ENCODE results near the gene FOXP1. TPM values are rescaled to one million over a fixed set of nuclear protein-coding genes. Genes with fewer than 3 reads are reported as not detected.
"Not testable (repeated sequence)": the region's sequence is repeated elsewhere in the genome, so short reads cannot be mapped to it uniquely, and the experiment has no call there.

Gene FOXP1
- total RNA-seq, 2 donors from 2014 or later: 101 to 171 TPM

DNA sequence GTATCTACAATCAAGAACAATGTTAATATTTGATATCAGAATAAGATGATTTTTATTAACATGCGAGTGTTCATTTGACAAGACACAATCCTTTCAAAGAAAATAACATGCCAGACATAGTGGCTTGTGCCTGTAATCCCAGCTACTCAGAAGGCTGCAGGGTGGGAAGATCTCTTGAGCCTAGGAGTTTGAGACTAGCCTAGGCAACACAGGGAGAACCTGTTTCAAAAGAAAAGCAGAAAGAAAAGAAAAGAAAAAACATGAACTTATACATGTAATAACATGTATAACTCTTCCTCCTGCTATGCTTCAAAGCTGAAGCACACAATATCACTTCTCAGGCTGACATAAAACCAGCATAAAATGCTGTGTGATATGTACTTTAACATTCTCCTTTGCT, 253.7 kb downstream of the FOXP1 start:
- H3K27ac Mint-ChIP-seq: no peak overlapping the region
- no peak overlapping the region for H3K4me3 Mint-ChIP-seq
- no peak for ATAC-seq (replicated peaks)
- no peaks in the 10 kb centered on the region for H3K9me3 Mint-ChIP-seq
- peaks cover 54% of the 10 kb centered on the region for H3K36me3 Mint-ChIP-seq (ENCODE audit: low read depth)
- no peaks in the 10 kb centered on the region for H3K27me3 Mint-ChIP-seq
- no peaks in the 10 kb centered on the region for H3K4me1 Mint-ChIP-seq

DNA sequence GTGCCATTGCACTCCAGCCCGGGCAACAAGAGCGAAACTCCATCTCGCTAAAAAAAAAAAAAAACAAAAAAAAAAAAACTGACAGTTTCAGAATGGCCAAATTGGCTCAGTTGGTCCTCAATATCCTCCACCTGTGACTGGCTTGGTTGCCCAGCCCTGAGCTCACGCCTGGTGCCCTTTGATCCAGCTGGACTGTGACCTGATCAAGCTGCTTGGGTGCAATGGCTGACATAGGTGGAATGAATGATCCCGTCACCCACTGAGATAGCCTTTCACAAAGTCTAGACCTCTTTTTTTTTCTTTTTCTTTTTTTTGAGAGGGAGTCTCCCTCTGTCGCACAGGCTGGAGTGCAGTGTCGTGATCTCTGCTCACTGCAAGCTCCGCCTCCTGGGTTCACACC, 254.6 kb downstream of the FOXP1 start:
- no peak overlapping the region for H3K4me3 Mint-ChIP-seq
- no peaks in the 10 kb centered on the region for H3K27me3 Mint-ChIP-seq
- no peak overlapping the region for H3K27ac Mint-ChIP-seq
- no peaks in the 10 kb centered on the region for H3K9me3 Mint-ChIP-seq
- ATAC-seq (replicated peaks): no peak
- H3K4me1 Mint-ChIP-seq: no peaks in the 10 kb centered on the region
- peaks cover 45% of the 10 kb centered on the region for H3K36me3 Mint-ChIP-seq (ENCODE audit: low read depth)

DNA sequence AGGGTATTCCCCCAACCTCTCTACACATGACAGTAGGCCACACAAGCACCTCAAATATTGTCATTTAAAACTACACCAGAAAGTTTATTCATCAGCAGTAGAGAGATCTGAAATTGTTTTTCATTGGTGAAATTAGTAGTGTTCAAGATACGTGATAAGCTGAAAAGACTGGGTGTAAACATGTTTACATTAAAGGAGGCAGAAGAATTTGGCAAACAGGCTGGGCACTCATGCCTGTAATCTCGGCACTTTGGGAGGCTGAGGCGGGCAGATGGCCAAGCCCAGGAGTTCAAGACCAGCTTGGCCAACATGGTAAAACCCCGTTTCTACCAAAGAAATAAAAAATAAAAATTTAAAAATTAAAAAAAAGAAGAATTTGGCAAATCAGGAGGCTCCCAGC, 255.6 kb downstream of the FOXP1 start:
- Mint-ChIP-seq H3K36me3 (ENCODE audit: low read depth) (peaks cover 35% of the 10 kb centered on the region), H3K27me3 (no peaks in the 10 kb centered on the region), H3K4me1 (no peaks in the 10 kb centered on the region), H3K4me3 (no peak overlapping the region), H3K9me3 (no peaks in the 10 kb centered on the region), H3K27ac (no peak overlapping the region)
- no peak for ATAC-seq (replicated peaks)

DNA sequence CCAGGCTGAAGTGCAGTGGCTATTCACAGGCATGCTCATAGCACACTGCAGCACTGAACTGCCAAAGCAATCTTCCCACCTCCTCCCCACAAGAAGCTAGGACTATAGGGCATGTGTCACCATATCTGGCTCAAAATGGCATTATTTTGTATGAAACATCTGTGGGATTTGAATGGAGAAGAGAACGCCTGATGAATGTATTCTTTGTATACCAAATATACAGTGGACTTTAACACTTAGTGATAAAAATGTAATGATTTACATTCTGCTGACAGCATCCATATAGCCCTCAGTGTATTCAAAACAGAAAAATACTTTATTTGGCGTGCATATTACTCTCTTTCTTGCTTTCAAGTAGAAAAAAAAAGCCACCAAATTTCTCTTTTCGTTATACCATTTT, 257.8 kb downstream of the FOXP1 start:
- H3K4me1 Mint-ChIP-seq: no peaks in the 10 kb centered on the region
- peaks cover 19% of the 10 kb centered on the region for H3K36me3 Mint-ChIP-seq (ENCODE audit: low read depth)
- no peaks in the 10 kb centered on the region for H3K9me3 Mint-ChIP-seq
- no peak for ATAC-seq (replicated peaks)
- H3K27ac Mint-ChIP-seq: no peak overlapping the region
- no peaks in the 10 kb centered on the region for H3K27me3 Mint-ChIP-seq
- H3K4me3 Mint-ChIP-seq: no peak overlapping the region

DNA sequence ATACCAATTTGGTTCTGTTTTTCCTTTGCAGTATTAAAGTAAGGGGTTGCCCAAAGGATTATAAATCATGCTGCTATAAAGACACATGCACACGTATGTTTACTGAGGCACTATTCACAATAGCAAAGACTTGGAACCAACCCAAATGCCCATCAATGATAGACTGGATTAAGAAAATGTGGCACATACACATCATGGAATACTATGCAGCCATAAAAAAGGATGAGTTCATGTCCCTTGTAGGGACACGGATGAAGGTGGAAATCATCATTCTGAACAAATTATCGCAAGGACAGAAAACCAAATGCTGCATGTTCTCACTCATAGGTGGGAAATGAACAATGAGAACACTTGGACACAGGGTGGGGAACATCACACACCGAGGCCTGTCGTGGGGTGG, 259.3 kb downstream of the FOXP1 start:
- not testable (repeated sequence) for H3K27me3 Mint-ChIP-seq; H3K4me3 Mint-ChIP-seq; ATAC-seq (replicated peaks); H3K27ac Mint-ChIP-seq; H3K36me3 Mint-ChIP-seq (ENCODE audit: low read depth); H3K9me3 Mint-ChIP-seq; H3K4me1 Mint-ChIP-seq

DNA sequence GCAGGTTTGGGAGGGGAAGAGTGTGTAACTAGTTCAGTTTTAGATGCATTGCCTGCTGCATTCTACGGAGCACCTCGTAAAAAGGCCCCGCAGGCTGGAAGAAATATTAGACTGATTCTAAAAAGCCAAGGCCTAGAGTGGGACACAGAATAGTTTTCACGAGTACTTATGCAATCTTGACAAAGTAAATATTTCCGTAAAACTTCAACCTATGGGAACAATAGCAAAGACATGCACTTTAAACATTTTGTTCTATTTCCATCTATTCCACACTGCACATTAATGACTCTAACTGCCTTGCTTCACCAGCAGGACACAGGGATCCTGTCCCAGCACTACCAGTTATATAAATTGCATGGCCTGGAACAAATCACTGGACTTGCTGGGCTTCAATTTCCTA, 260.0 kb downstream of the FOXP1 start:
- H3K36me3 Mint-ChIP-seq (ENCODE audit: low read depth): no peaks in the 10 kb centered on the region
- H3K9me3 Mint-ChIP-seq: no peaks in the 10 kb centered on the region
- H3K4me3 Mint-ChIP-seq: no peak overlapping the region
- H3K4me1 Mint-ChIP-seq: no peaks in the 10 kb centered on the region
- H3K27me3 Mint-ChIP-seq: no peaks in the 10 kb centered on the region
- no peak for ATAC-seq (replicated peaks)
- no peak overlapping the region for H3K27ac Mint-ChIP-seq

DNA sequence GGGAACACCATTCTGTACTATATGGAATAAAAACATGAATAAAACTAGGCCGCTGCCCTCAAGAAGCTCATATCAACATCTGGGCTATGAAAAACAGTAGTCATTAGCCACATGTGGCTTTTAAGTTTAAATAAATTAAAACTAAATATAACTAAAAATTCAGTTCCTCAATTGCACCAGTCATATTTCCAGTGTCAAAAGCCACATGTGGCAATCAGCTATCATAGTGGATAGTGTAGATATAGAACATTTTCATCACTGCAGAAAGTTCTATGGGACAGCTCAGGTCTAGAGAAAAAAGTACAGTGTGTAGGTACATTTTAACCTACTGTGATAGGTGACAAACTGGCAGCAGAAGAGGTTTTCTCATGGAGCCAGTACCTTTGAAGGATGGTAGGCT, 261.4 kb downstream of the FOXP1 start:
- no peak overlapping the region for H3K4me3 Mint-ChIP-seq
- no peaks in the 10 kb centered on the region for H3K9me3 Mint-ChIP-seq
- no peak overlapping the region for H3K27ac Mint-ChIP-seq
- H3K27me3 Mint-ChIP-seq: no peaks in the 10 kb centered on the region
- H3K4me1 Mint-ChIP-seq: no peaks in the 10 kb centered on the region
- no peaks in the 10 kb centered on the region for H3K36me3 Mint-ChIP-seq (ENCODE audit: low read depth)
- ATAC-seq (replicated peaks): no peak

DNA sequence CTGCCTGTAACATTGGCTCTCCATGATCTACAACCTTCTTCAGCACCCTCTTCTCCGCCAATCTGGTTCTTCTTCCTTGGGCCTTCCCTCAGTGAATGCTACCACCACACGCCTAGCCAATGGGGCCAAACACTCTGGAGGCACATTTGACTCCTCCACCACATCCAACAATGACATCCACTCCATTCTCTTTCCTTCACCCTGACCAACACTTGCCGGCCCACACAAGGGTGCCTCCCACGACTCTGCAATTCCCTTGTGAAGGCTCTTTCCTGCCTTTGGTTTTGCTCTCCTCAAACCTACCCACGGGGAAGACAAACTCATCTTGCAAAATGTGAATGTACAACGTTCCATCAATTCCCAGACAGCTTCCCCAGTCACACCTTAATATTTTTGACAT, 263.8 kb downstream of the FOXP1 start:
- Mint-ChIP-seq H3K27ac (no peak overlapping the region), H3K9me3 (no peaks in the 10 kb centered on the region), H3K4me1 (no peaks in the 10 kb centered on the region), H3K36me3 (ENCODE audit: low read depth) (no peaks in the 10 kb centered on the region), H3K27me3 (no peaks in the 10 kb centered on the region), H3K4me3 (no peak overlapping the region)
- ATAC-seq (replicated peaks): no peak

DNA sequence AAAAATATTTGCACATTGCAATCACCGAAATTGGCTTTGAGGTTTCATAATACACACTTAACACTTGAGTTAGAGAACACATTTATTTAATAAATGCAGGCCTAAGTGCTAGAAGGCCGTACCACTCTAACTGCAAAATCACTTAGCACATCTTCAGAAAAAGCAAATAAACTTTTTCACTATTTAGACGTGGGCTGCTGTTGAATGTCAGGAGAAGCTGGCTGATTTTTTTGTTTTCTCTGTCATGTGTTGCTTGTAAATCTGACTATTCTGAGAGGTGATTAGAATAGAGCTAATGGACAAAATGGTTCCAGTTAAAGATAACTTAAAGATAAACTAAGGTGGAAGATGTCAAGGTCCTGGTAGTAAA, 265.1 kb downstream of the FOXP1 start:
- no peak overlapping the region for H3K27ac Mint-ChIP-seq
- H3K4me1 Mint-ChIP-seq: no peaks in the 10 kb centered on the region
- H3K27me3 Mint-ChIP-seq: no peaks in the 10 kb centered on the region
- H3K36me3 Mint-ChIP-seq (ENCODE audit: low read depth): no peaks in the 10 kb centered on the region
- H3K4me3 Mint-ChIP-seq: no peak overlapping the region
- ATAC-seq (replicated peaks): no peak
- H3K9me3 Mint-ChIP-seq: no peaks in the 10 kb centered on the region

DNA sequence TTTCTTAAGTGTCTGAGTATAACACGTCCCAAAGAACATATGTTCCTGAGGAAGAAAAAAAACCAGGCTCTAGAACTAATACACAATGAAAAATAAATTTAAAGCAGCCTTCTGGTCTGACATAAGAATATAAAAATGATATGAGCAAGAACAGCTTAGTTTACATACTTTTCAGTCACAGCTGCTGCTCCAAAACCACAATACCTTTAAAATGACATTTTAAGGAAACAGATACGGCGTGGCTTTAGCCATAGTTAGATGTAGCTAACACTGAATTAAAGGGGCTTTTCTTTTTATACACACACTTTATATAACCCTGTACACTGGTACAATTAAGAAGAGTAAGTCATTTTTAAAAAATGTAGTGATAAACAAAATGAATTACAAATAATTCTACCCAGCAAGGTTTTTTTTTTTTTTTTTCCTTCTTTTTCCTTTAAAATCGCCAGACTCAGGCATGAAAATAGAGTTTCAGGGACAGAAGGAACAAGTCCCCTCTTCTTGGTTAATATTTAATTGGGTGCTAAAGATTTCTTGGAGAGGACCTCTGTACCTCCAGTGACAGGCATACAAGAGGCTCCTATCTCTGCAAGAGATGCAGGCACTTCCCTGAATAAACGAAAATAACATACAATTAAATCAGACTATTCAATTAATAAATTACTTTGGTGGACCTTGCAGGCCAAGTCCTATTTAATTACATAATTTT, 265.6 kb downstream of the FOXP1 start:
- Mint-ChIP-seq H3K27me3 (no peaks in the 10 kb centered on the region), H3K36me3 (ENCODE audit: low read depth) (no peaks in the 10 kb centered on the region), H3K9me3 (no peaks in the 10 kb centered on the region), H3K4me1 (no peaks in the 10 kb centered on the region), H3K27ac (no peak overlapping the region), H3K4me3 (no peak overlapping the region)
- no peak for ATAC-seq (replicated peaks)

DNA sequence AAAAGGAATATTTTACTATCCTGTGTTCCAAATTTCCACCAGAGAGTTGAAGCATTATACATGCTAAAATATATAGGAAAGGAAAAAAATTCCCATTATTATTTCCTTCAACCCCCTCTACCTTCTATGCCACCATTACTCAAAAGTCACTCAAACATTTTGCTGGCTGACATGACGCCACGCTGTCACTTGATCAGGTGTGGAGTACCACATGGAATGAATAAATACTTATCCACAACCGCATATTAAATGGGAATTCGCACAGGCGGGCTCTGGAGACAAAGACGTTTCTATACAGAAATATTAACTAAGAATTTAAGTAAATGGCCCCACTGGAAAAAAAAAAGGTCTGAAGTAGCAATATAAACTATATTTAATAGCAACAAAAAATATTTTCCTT, 266.4 kb downstream of the FOXP1 start:
- H3K27me3 Mint-ChIP-seq: no peaks in the 10 kb centered on the region
- H3K4me1 Mint-ChIP-seq: no peaks in the 10 kb centered on the region
- H3K27ac Mint-ChIP-seq: no peak overlapping the region
- no peak for ATAC-seq (replicated peaks)
- H3K36me3 Mint-ChIP-seq (ENCODE audit: low read depth): no peaks in the 10 kb centered on the region
- H3K4me3 Mint-ChIP-seq: no peak overlapping the region
- H3K9me3 Mint-ChIP-seq: no peaks in the 10 kb centered on the region

DNA sequence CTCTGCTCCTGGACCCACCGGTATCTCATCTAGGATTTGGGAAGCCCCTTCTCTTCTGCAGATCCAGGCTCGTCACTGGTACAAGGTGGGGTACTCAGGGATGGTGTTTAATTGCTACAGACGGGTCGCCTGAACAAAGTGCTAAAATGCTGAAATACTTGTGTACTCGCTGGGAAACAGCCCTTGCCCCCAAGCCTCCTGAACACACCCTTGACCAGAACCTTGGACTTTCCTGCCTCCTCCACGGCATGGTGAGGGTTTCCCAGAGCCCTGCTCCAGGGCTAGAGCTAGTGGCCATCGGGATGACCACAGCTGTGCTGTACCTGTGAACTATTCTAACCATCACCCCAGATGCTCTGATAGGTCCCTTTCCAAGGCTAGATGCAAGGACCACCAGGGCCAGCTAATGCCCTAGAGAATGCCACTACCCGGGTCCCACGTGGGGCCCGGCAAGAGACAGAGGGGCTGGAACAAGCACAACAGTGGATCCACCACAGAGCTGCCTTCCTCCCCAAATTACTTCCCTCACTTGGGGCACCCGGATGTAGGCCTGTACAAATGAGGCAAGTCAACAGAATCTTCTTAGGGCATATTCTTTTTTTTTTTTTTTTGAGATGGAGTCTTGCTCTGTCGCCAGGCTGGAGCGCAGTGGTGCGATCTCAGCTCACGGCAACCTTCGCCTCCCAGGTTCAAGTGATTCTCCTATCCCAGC, 267.3 kb downstream of the FOXP1 start:
- ATAC-seq (replicated peaks): no peak
- Mint-ChIP-seq H3K4me1 (no peaks in the 10 kb centered on the region), H3K27me3 (no peaks in the 10 kb centered on the region), H3K36me3 (ENCODE audit: low read depth) (no peaks in the 10 kb centered on the region), H3K27ac (no peak overlapping the region), H3K4me3 (no peak overlapping the region), H3K9me3 (no peaks in the 10 kb centered on the region)

DNA sequence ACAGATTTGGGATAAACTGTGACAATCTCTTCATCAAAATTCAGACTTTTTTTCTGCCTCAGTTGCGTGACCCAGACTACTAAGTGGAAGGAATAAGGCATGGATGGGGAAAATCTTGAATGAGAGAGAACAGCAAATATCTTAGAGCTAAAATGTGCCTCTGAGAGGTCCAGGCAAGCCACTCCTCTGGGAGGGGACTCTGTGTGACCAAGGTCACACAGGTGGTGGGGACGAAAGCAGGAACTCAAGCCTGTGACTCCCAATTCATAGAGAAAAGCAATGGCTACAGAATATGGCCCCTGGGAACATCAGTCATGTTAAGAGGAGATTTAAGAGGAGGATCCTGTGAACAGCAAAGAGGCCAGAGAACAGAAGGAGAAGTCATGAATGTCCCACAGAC, 268.1 kb downstream of the FOXP1 start:
- Mint-ChIP-seq H3K27me3 (no peaks in the 10 kb centered on the region), H3K4me1 (no peaks in the 10 kb centered on the region), H3K36me3 (ENCODE audit: low read depth) (no peaks in the 10 kb centered on the region), H3K9me3 (no peaks in the 10 kb centered on the region), H3K27ac (peak overlapping the region; percentile 21), H3K4me3 (no peak overlapping the region)
- ATAC-seq (replicated peaks): no peak

DNA sequence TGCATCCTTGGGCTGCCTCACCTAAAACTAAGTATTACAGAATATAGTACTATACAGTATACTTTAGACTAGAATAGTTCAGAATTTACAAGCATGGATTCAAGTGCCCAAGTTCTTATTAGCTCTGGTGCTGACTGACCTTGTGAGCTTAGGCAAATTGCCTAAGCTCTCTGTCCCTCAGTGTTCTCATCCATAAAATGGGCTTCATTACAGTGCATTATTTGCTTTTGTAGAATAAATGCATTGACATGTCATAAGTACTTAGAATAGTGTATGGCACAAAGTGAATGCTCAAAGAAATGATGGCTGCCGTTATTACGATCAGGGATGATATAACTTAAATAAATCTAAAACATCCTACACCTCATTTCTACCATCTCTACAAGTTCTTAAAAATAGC, 269.7 kb downstream of the FOXP1 start:
- ATAC-seq (replicated peaks): no peak
- Mint-ChIP-seq H3K9me3 (no peaks in the 10 kb centered on the region), H3K36me3 (ENCODE audit: low read depth) (no peaks in the 10 kb centered on the region), H3K4me1 (peaks cover 12% of the 10 kb centered on the region), H3K27me3 (no peaks in the 10 kb centered on the region), H3K4me3 (no peak overlapping the region), H3K27ac (no peak overlapping the region)

DNA sequence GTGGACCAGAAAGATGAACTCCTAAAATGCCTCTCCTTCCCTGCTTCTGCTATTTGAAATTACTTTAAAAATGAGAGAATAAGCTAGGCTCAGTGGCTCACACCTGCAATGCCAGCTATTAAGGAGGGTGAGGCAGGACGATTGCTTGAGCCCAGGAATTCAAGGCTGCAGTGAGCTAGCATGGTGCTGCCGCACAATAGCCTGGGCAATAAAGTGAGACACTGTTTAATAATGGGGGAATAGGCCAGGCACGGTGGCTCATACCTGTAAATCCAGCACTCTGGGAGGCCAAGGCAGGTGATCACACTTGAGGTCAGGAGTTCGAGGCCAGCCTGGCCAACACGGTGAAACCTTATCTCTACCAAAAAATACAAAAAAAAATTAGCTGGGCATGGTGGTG, 271.1 kb downstream of the FOXP1 start:
- Mint-ChIP-seq H3K4me1 (peaks cover 24% of the 10 kb centered on the region), H3K9me3 (no peaks in the 10 kb centered on the region)

More for the DNA sequence above, 271.1 kb downstream of the FOXP1 start:
- no peak for ATAC-seq (replicated peaks)
- no peak overlapping the region for H3K4me3 Mint-ChIP-seq
- no peaks in the 10 kb centered on the region for H3K27me3 Mint-ChIP-seq
- no peaks in the 10 kb centered on the region for H3K36me3 Mint-ChIP-seq (ENCODE audit: low read depth)
- no peak overlapping the region for H3K27ac Mint-ChIP-seq

All from activated T-helper 17 cell treated with anti-CD3 and anti-CD28 coated beads, Interleukin-2, amount 50 U/mL, for 72 hours (primary cell).